Sigmoid colon (tissue), 7 donors: ENCODE results near the gene MYOZ1. TPM values are rescaled to one million over a fixed set of nuclear protein-coding genes. Genes with fewer than 3 reads are reported as not detected.

Experiments
- DNase-seq: peaks from one replicate; pipeline ENCODE4 v3.0.0-alpha.2; 2019
- H3K27ac ChIP-seq, 4 donors: fragments of 200-600 bp; sonication (generic); one replicate each; pipeline ENCODE4 v1.5.1; 2016 to 2019; ENCODE audit warnings: mild to moderate bottlenecking in 1 of 4
- H3K27me3 ChIP-seq, 3 donors: fragments of 200-600 bp; sonication (generic); one replicate each; pipeline ENCODE4 v1.5.1; 2019; ENCODE audit warnings: mild to moderate bottlenecking in 1 of 3
- H3K36me3 ChIP-seq, 4 donors: fragments of 200-600 bp; sonication (generic); one replicate each; pipeline ENCODE4 v1.5.1; 2016 to 2019
- H3K4me1 ChIP-seq, 4 donors: fragments of 200-600 bp; sonication (generic); one replicate each; pipeline ENCODE4 v1.5.1; 2017 to 2019
- H3K4me3 ChIP-seq, 4 donors: fragments of 200-600 bp; sonication (generic); one replicate each; pipeline ENCODE4 v1.5.1; 2017 to 2019; ENCODE audit warnings: mild to moderate bottlenecking in 2 of 4, moderate library complexity in 1 of 4
- H3K9me3 ChIP-seq, 4 donors: fragments of 200-600 bp in 3 of 4; sonication (generic) in 3 of 4; one replicate each; pipeline versions ENCODE4 v1.5.1 to v1.6.1; 2013 to 2019
- EP300 ChIP-seq, 4 donors: sonication (generic); formaldehyde crosslinking; IDR thresholded peaks; one replicate each; pipeline ENCODE4 v1.6.1; 2017; ENCODE audit warnings: antibody characterized with exemption in 4 of 4
- POLR2A ChIP-seq, 2 donors: fragments of 450-650 bp; IDR thresholded peaks; one replicate each; pipeline ENCODE4 v1.6.1; 2016; ENCODE audit warnings: antibody characterized with exemption in 2 of 2, mild to moderate bottlenecking in 2 of 2, moderate library complexity in 2 of 2
- POLR2AphosphoS5 ChIP-seq, 4 donors: sonication (generic); formaldehyde crosslinking; IDR thresholded peaks; one replicate each; pipeline ENCODE4 v1.6.1; 2017; ENCODE audit warnings: antibody characterized with exemption in 4 of 4
- WGBS, 2 donors: extraction: QIAGEN DNeasy Blood & Tissue Kit; methylation state at CpG; one replicate each; pipeline ENCODE4 v1.1.7; 2013; 5-methylcytosine and 5-hydroxymethylcytosine counted together
- intact Hi-C: fragments of 100-400 bp; cut with DNase I; formaldehyde crosslinking; loops from one replicate; pipeline ENCODE4 v1.15.1; 2023
- polyA plus RNA-seq, 3 donors: library from polyadenylated mRNA; stranded (reverse); fragments of 200-250 nt; gene quantifications; one replicate each; pipeline ENCODE4 v1.2.3, GENCODE V29; 2013
- total RNA-seq, 4 donors: library from RNA; depleted of rRNA; stranded (reverse); fragments of >200 nt; gene quantifications; one replicate each; pipeline ENCODE4 v1.1.0, GENCODE V29; 2016
- TF ChIP-seq, protein P1 (sequence below), 4 experiments: fragments of 450-650 bp in 3 of 4; fragments of 200-600 bp in 1 of 4; IDR thresholded peaks; one replicate each; pipeline ENCODE4 v1.5.1; 2016 to 2019; ENCODE audit warnings: antibody characterized with exemption in 4 of 4, mild to moderate bottlenecking in 3 of 4, moderate library complexity in 2 of 4
- donor health status: healthy with polysubstance abuse.
- donor health status: Bipolar disorder and iron deficiency.
- donor health status: healthy.

MYOZ1 gene
- total and polyA plus RNA-seq, 7 donors = 0.17 to 1.2 TPM; not detected in 5

DNA sequence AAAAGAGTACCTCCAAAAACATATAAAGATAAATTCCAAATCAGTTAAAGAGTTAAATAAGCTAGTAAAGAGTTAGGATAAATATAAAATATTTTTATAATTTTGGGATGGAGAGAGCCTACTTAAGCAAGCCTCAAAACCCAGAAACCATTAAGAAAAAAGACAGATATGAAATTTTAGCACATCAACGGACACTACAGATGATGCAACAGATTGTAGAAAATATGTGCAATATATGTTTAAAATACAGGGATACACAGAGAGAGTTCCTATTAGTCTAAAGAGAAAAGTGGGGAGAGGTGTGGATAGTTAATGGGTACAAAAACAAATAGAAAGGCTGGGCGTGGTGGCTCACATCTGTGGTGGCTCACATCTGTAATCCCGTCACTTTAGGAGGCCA is 26.6 kb downstream of the MYOZ1 start:
- Histone ChIP-seq H3K4me3 (no peak overlapping the region), H3K27me3 (no peaks in the 10 kb centered on the region), H3K4me1 (no peaks in the 10 kb centered on the region), H3K36me3 (no peaks in the 10 kb centered on the region), H3K9me3 (no peaks in the 10 kb centered on the region), H3K27ac (no peak overlapping the region)
- WGBS, 2 donors = 80 to 89% methylated on average over 3 of the region's 3 CpGs
- TF ChIP-seq POLR2AphosphoS5 (IDR thresholded peaks at IDR 0.05) (no peak), POLR2A (IDR thresholded peaks at IDR 0.05) (no peak), EP300 (IDR thresholded peaks at IDR 0.05) (no peak)
- TF ChIP-seq, protein P1, sequence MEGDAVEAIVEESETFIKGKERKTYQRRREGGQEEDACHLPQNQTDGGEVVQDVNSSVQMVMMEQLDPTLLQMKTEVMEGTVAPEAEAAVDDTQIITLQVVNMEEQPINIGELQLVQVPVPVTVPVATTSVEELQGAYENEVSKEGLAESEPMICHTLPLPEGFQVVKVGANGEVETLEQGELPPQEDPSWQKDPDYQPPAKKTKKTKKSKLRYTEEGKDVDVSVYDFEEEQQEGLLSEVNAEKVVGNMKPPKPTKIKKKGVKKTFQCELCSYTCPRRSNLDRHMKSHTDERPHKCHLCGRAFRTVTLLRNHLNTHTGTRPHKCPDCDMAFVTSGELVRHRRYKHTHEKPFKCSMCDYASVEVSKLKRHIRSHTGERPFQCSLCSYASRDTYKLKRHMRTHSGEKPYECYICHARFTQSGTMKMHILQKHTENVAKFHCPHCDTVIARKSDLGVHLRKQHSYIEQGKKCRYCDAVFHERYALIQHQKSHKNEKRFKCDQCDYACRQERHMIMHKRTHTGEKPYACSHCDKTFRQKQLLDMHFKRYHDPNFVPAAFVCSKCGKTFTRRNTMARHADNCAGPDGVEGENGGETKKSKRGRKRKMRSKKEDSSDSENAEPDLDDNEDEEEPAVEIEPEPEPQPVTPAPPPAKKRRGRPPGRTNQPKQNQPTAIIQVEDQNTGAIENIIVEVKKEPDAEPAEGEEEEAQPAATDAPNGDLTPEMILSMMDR (IDR thresholded peaks at IDR 0.05) = no peak
- intact Hi-C loops = no loop called here
- DNase-seq = no peak

GRCh38 chr10:73609116-73609515 is 32.2 kb downstream of the MYOZ1 start:
- TF ChIP-seq EP300 (IDR thresholded peaks at IDR 0.05) = no peak
- intact Hi-C loops = loop anchor here (5.0 kb wide), 1 partner anchor 52 kb away; no protein-coding TSS in a partner anchor
- no peak for DNase-seq
- Histone ChIP-seq H3K36me3 (no peaks in the 10 kb centered on the region), H3K9me3 (no peaks in the 10 kb centered on the region), H3K27ac (no peak overlapping the region), H3K27me3 (no peaks in the 10 kb centered on the region), H3K4me1 (no peaks in the 10 kb centered on the region), H3K4me3 (no peak overlapping the region)
- 92 to 93% methylated on average over 4 of the region's 4 CpGs for WGBS, 2 donors

DNA sequence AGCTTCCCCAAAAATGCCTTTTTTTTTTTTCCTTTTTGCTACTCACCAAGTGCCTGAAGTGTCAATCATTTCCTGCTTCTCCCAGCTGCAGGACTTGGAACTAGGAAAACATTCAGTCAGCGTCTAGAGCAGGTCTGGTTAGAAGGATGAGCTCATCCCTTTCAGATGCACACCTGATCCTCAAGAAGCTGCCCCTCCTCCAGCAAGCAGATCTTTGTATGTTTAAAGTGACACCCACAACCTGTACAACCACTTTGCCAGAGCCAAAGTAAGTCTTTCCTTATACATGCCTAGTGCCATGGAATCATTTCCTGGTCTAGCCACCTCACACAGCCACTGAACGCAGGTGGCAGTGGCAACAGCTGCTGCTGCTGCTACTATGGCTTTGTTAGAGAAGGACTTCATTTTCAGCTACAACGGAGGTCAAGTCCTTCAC is 39.8 kb downstream of the MYOZ1 start:
- no peak overlapping the region for H3K27ac ChIP-seq
- H3K9me3 ChIP-seq = no peaks in the 10 kb centered on the region
- TF ChIP-seq POLR2A (IDR thresholded peaks at IDR 0.05) (peak in 1 of 2 donors; percentile 5), POLR2AphosphoS5 (IDR thresholded peaks at IDR 0.05) (no peak)
- intact Hi-C loops = no loop called here
- H3K4me3 ChIP-seq = no peak overlapping the region
- WGBS, 2 donors = 12 to 64% methylated on average over 3 of the region's 3 CpGs
- H3K4me1 ChIP-seq = no peaks in the 10 kb centered on the region
- no peaks in the 10 kb centered on the region for H3K27me3 ChIP-seq
- no peak for DNase-seq
- H3K36me3 ChIP-seq = no peaks in the 10 kb centered on the region

DNA sequence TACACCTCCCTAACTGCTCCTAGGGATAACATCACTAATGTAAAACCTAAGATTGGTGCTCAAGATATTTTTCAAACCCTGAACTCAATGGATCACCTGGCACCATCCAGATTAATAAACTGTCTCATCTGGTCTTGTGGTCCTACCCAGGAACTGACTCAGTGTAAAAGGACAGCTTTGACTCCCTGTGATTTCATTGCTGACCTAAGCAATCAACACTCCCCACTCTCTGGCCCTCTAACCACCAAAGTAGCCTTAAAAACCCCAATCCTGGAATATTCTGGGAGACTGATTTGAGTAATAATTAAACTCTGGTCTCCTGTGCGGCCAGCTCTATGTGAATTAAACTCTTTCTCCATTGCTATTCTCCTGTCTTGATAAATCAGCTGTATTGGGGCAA is 43.9 kb downstream of the MYOZ1 start:
- Histone ChIP-seq H3K27ac (no peak overlapping the region), H3K36me3 (no peaks in the 10 kb centered on the region), H3K9me3 (no peaks in the 10 kb centered on the region), H3K4me1 (peaks cover 0 to under 1% (median 0%) of the 10 kb centered on the region in 4 donors), H3K4me3 (no peak overlapping the region), H3K27me3 (no peaks in the 10 kb centered on the region)
- intact Hi-C loops = no loop called here
- no peak for DNase-seq
- TF ChIP-seq POLR2AphosphoS5 (IDR thresholded peaks at IDR 0.05) (no peak), POLR2A (IDR thresholded peaks at IDR 0.05) (no peak), EP300 (IDR thresholded peaks at IDR 0.05) (no peak)
- TF ChIP-seq, protein P1 (IDR thresholded peaks at IDR 0.05) = no peak
- 95 to 96% methylated on average over 1 of the region's 1 CpG for WGBS, 2 donors

DNA sequence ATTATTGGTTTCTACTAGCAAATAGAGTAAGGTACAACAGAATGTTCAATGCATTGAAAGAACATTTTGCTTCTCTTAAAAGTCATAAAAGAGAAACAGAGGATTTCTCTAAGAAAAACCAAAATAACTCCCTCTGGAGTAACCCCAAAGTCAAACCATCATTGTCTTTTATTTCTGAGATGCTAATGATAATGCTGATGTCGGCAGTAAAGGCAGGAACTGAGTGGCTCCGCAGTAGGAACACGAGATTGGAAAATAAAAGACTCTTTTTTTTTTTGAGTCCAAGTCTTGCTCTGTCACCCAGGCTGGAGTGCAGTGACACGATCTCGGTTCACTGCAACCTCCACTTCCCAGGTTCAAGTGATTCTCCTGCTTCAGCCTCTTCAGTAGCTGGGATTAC is 47.5 kb downstream of the MYOZ1 start:
- Histone ChIP-seq H3K27me3 (no peaks in the 10 kb centered on the region), H3K4me1 (peaks cover 0 to 18% (median 12%) of the 10 kb centered on the region in 4 donors), H3K4me3 (no peak overlapping the region), H3K9me3 (no peaks in the 10 kb centered on the region), H3K36me3 (no peaks in the 10 kb centered on the region), H3K27ac (no peak overlapping the region)
- intact Hi-C loops = no loop called here
- TF ChIP-seq POLR2AphosphoS5 (IDR thresholded peaks at IDR 0.05) = no peak
- no peak for TF ChIP-seq EP300 (IDR thresholded peaks at IDR 0.05)
- TF ChIP-seq, protein P1 (IDR thresholded peaks at IDR 0.05) = no peak
- no peak for TF ChIP-seq POLR2A (IDR thresholded peaks at IDR 0.05)
- WGBS, 2 donors = 89 to 90% methylated on average over 5 of the region's 5 CpGs
- DNase-seq = no peak

- no peak overlapping the region for H3K27ac ChIP-seq
- TF ChIP-seq POLR2A (IDR thresholded peaks at IDR 0.05) = no peak
- TF ChIP-seq, protein P1 (IDR thresholded peaks at IDR 0.05) = no peak
- TF ChIP-seq EP300 (IDR thresholded peaks at IDR 0.05) = no peak
- no peak for TF ChIP-seq POLR2AphosphoS5 (IDR thresholded peaks at IDR 0.05)
These were observed 48.2 kb downstream of the MYOZ1 start for GRCh38 chr10:73593110-73593509.

More at GRCh38 chr10:73593110-73593509, 48.2 kb downstream of the MYOZ1 start:
- intact Hi-C loops = no loop called here
- Histone ChIP-seq H3K4me1 (peaks cover 0 to 18% (median 12%) of the 10 kb centered on the region in 4 donors), H3K9me3 (no peaks in the 10 kb centered on the region), H3K4me3 (no peak overlapping the region), H3K27me3 (no peaks in the 10 kb centered on the region), H3K36me3 (no peaks in the 10 kb centered on the region)
- WGBS, 2 donors = 91 to 95% methylated on average over 4 of the region's 4 CpGs
- DNase-seq = no peak
